PC-3 (cell line): ENCODE results near the gene RNF151. TPM values are rescaled to one million over a fixed set of nuclear protein-coding genes. Genes with fewer than 3 reads are reported as not detected.

Experiments
- ATAC-seq: fragments of 200-7000 bp; cut with Tn5 transposase; 2 replicates; pipeline ENCODE4 v1.9.1; 2020; ENCODE audit warnings: mild to moderate bottlenecking, moderate library complexity
- BruUV-seq: library from RNA; stranded (reverse); fragments of 400-500 nt; replicated peaks from 2 replicates; lab custom pipeline; 2021; lab: Mats Ljungman, UMichigan
- CTCF ChIA-PET: fragments of 300-600 bp; sonication (Branson Sonifier 250); formaldehyde crosslinking; loops from one replicate; lab custom pipeline; 2022; ENCODE audit warnings: antibody characterized with exemption; lab: Charles Lee
- POLR2A ChIA-PET: fragments of 300-600 bp; sonication (Branson Sonifier 250); formaldehyde crosslinking; loops from one replicate; lab custom pipeline; 2022; ENCODE audit warnings: antibody characterized with exemption; ENCODE audit not compliant: unreplicated experiment; lab: Charles Lee
- DNase-seq: peaks from one replicate; pipeline ENCODE4 v3.0.0-alpha.2; 2015
- H2AFZ ChIP-seq: fragments of 300-600 bp; sonication (generic); 2 replicates; pipeline ENCODE4 v1.6.0; 2016; ENCODE audit warnings: antibody characterized with exemption, low read length
- H3F3A ChIP-seq: fragments of 300-600 bp; sonication (generic); one replicate; pipeline ENCODE4 v1.6.0; 2017; ENCODE audit warnings: antibody characterized with exemption, low read length, control low read depth, mild to moderate bottlenecking; ENCODE audit not compliant: unreplicated experiment
- H3K27ac ChIP-seq: fragments of 300-600 bp; sonication (generic); 2 replicates; pipeline ENCODE4 v1.5.1; 2016; ENCODE audit warnings: mild to moderate bottlenecking, low read length
- H3K27me3 ChIP-seq: fragments of 300-600 bp; sonication (generic); 2 replicates; pipeline ENCODE4 v1.6.1; 2016; ENCODE audit warnings: low read length, mixed read lengths
- H3K36me3 ChIP-seq: fragments of 300-600 bp; sonication (generic); 2 replicates; pipeline ENCODE4 v1.6.1; 2016; ENCODE audit warnings: low read depth, mixed run types, low read length, mixed read lengths
- H3K4me1 ChIP-seq: fragments of 300-600 bp; sonication (generic); 2 replicates; pipeline ENCODE4 v1.5.1; 2016; ENCODE audit warnings: low read length; ENCODE audit not compliant: insufficient read depth
- H3K4me2 ChIP-seq: fragments of 300-600 bp; sonication (generic); 2 replicates; pipeline ENCODE4 v1.6.0; 2016; ENCODE audit warnings: low read length
- H3K4me3 ChIP-seq: fragments of 300-600 bp; sonication (generic); 2 replicates; pipeline ENCODE4 v1.5.1; 2016; ENCODE audit warnings: mild to moderate bottlenecking, low read length, mixed read lengths
- H3K79me2 ChIP-seq: fragments of 300-600 bp; sonication (generic); 2 replicates; pipeline ENCODE4 v1.6.1; 2017; ENCODE audit warnings: low read length, mixed read lengths
- H3K9ac ChIP-seq: fragments of 300-600 bp; sonication (generic); 2 replicates; pipeline ENCODE4 v1.6.0; 2016; ENCODE audit warnings: mild to moderate bottlenecking, low read length
- H3K9me2 ChIP-seq: fragments of 300-600 bp; sonication (generic); replicated peaks from 2 replicates; pipeline ENCODE4 v1.6.1; 2016; ENCODE audit warnings: mixed run types, low read length, mixed read lengths
- H3K9me3 ChIP-seq: fragments of 300-600 bp; sonication (generic); 2 replicates; pipeline ENCODE4 v1.6.1; 2016; ENCODE audit warnings: low read length, mixed read lengths
- H4K20me1 ChIP-seq: fragments of 300-600 bp; sonication (generic); 2 replicates; pipeline ENCODE4 v1.6.1; 2016; ENCODE audit warnings: low read length, mixed read lengths
- EZH2 ChIP-seq: fragments of 300-600 bp; sonication (generic); IDR thresholded peaks from one replicate; pipeline ENCODE4 v1.6.1; 2017; ENCODE audit warnings: antibody characterized with exemption, mild to moderate bottlenecking, low read length; ENCODE audit not compliant: unreplicated experiment
- EZH2phosphoT487 ChIP-seq: fragments of 300-600 bp; sonication (generic); IDR thresholded peaks from 2 replicates; pipeline ENCODE4 v1.6.1; 2018; ENCODE audit warnings: mild to moderate bottlenecking, antibody characterized with exemption, low read length, borderline replicate concordance
- intact Hi-C: fragments of 100-400 bp; cut with micrococcal nuclease; formaldehyde crosslinking; loops from 2 replicates; pipeline ENCODE4 v1.9.0; 2023
- total RNA-seq: library from RNA; depleted of rRNA; stranded (reverse); fragments of >200 nt; gene quantifications from 2 replicates; pipeline ENCODE4 v1.2.3, GENCODE V29; 2014
- TF ChIP-seq, protein P1 (sequence below): fragments of 300-600 bp; sonication (generic); conservative IDR thresholded peaks from 2 replicates; pipeline ENCODE4 v1.5.1; 2017; ENCODE audit warnings: antibody characterized with exemption, low read depth, mild to moderate bottlenecking, low read length

Gene RNF151
- total RNA-seq, 1 experiment from 2014 or later, result not detected

DNA sequence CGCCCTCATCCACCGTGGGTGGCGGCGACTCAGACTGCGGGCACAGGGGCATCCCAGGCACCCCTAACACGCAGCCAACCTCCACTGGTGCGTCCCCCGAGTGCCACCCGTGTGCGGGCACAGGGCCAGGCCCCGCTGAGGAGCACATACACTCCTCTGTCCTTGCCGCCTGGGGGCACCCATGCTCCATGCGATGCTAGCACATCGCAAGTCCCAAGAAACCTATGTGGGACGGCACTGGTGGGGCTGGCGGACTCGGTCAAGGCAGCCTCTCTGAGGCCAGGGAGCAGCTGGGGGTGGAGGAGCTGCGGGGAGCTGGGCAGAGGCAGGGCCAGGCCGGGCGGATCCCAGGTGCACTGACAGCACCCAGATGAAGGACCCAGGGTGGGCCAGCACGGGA lies 39.0 kb downstream of the RNF151 start:
- peaks cover 3% of the 10 kb centered on the region; the same call in 1 of the 2 replicates for H3K36me3 ChIP-seq
- peaks cover 33% of the 10 kb centered on the region for H4K20me1 ChIP-seq
- POLR2A ChIA-PET, result no interaction called here
- TF ChIP-seq EZH2, result no peak
- no peak for TF ChIP-seq EZH2phosphoT487
- TF ChIP-seq, protein P1, sequence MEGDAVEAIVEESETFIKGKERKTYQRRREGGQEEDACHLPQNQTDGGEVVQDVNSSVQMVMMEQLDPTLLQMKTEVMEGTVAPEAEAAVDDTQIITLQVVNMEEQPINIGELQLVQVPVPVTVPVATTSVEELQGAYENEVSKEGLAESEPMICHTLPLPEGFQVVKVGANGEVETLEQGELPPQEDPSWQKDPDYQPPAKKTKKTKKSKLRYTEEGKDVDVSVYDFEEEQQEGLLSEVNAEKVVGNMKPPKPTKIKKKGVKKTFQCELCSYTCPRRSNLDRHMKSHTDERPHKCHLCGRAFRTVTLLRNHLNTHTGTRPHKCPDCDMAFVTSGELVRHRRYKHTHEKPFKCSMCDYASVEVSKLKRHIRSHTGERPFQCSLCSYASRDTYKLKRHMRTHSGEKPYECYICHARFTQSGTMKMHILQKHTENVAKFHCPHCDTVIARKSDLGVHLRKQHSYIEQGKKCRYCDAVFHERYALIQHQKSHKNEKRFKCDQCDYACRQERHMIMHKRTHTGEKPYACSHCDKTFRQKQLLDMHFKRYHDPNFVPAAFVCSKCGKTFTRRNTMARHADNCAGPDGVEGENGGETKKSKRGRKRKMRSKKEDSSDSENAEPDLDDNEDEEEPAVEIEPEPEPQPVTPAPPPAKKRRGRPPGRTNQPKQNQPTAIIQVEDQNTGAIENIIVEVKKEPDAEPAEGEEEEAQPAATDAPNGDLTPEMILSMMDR, result no peak
- CTCF ChIA-PET, result no interaction called here
- no peak for ATAC-seq
- no peaks in the 10 kb centered on the region for H3F3A ChIP-seq
- no peak overlapping the region for H3K4me3 ChIP-seq
- H3K9me2 ChIP-seq, result no peaks in the 10 kb centered on the region
- no peaks in the 10 kb centered on the region for H3K27me3 ChIP-seq
- no TSS peak for BruUV-seq
- no peak overlapping the region for H3K9ac ChIP-seq
- no peak overlapping the region for H2AFZ ChIP-seq
- no peak overlapping the region for H3K4me2 ChIP-seq
- DNase-seq, result no peak
- H3K27ac ChIP-seq, result no peak overlapping the region
- peaks cover 73% of the 10 kb centered on the region for H3K79me2 ChIP-seq
- no peaks in the 10 kb centered on the region for H3K9me3 ChIP-seq
- intact Hi-C loops, result no loop called here
- peaks cover 23% of the 10 kb centered on the region for H3K4me1 ChIP-seq

DNA sequence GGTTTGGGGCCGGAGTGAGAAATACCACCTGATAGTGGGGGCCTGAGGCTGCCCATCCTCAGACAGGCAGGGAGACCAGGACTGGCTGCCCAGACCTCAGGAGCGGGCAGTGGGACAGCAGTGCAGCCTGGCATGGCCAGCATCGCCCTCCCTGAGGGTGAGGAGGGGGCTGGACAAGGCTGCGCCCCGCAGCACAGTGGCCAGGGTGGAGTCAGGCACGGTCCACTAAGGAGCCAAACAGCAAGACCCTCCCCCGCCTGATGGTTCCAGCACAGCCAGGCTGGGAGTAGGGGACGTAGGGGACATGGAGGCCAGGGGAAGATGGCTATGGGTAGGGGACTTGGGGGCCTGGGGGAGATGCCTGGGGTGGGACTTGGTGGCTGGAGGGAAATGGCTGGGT lies 39.7 kb downstream of the RNF151 start:
- no peak overlapping the region for H3K9ac ChIP-seq
- ChIA-PET POLR2A (no interaction called here), CTCF (no interaction called here)
- H3K27ac ChIP-seq, result no peak overlapping the region
- peaks cover 33% of the 10 kb centered on the region for H4K20me1 ChIP-seq
- H3K4me1 ChIP-seq, result peaks cover 25% of the 10 kb centered on the region
- no peak for ATAC-seq
- no peaks in the 10 kb centered on the region for H3F3A ChIP-seq
- no peaks in the 10 kb centered on the region for H3K9me3 ChIP-seq
- H3K9me2 ChIP-seq, result no peaks in the 10 kb centered on the region
- no peak overlapping the region for H3K4me2 ChIP-seq
- H2AFZ ChIP-seq, result no peak overlapping the region
- intact Hi-C loops, result no loop called here
- no peak overlapping the region for H3K4me3 ChIP-seq
- DNase-seq, result no peak
- peaks cover 3% of the 10 kb centered on the region; the same call in 1 of the 2 replicates for H3K36me3 ChIP-seq
- H3K27me3 ChIP-seq, result no peaks in the 10 kb centered on the region
- peaks cover 73% of the 10 kb centered on the region for H3K79me2 ChIP-seq
- BruUV-seq, result no TSS peak
- TF ChIP-seq, protein P1, result no peak
- TF ChIP-seq EZH2 (no peak), EZH2phosphoT487 (no peak)

DNA sequence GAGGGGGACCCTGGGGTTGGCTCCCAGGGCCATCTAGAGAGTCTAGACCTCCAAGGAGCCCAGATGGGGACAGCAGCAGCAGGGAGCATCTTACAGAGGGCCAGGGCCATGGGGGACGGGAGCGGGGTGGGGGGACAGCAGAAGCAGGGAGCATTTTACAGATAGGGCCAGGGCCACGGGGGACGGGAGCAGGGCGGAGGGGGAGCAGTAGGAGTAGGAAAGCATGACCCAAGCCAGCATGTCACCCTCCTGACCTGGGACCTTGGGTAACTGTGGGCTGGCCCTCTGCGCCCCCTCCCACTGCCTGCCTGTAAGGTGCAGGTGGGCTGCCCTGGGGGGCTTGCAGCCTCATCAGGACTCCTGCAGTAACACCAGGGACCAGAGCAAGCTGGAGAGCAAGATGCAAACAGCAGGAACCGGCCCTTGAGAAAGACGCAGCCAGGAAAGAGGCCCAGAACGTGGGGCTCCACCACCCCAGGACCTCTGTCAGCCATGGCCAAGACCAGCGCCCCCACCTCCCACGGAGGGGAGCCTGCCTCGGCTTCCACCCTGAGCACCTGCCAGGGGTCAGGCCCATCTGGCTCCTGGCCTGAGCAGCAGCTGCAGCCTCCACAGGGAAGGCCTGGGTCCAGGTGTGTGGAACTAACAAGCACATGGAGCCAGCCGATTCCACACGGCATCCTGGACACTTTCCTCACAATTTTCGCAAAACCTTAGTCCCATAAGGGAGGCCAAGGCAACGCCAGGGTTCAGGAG lies 40.6 kb downstream of the RNF151 start:
- Histone ChIP-seq H3K27me3 (no peaks in the 10 kb centered on the region), H2AFZ (no peak overlapping the region), H3K27ac (peak overlapping the region; percentile 64), H3K9me3 (no peaks in the 10 kb centered on the region), H3K9ac (peak overlapping the region; percentile 97), H3K79me2 (peaks cover 73% of the 10 kb centered on the region), H3F3A (no peaks in the 10 kb centered on the region), H3K4me2 (peak overlapping the region; percentile 91), H4K20me1 (peaks cover 33% of the 10 kb centered on the region), H3K4me1 (peaks cover 25% of the 10 kb centered on the region), H3K4me3 (peak overlapping the region; percentile 94), H3K36me3 (peaks cover 3% of the 10 kb centered on the region; the same call in 1 of the 2 replicates), H3K9me2 (no peaks in the 10 kb centered on the region)
- ATAC-seq, result no peak
- ChIA-PET CTCF (interaction anchor here (1.3 kb wide), 1 partner anchor 16 kb away, joined by 20 read pairs; no protein-coding TSS in a partner anchor), POLR2A (no interaction called here)
- TF ChIP-seq, protein P1, result no peak
- TF ChIP-seq EZH2, result no peak
- TF ChIP-seq EZH2phosphoT487, result no peak
- BruUV-seq, result no TSS peak
- DNase-seq, result no peak
- intact Hi-C loops, result no loop called here
